ENCODE measurements around the gene TPM1. TPM values are rescaled to one million over a fixed set of nuclear protein-coding genes. Genes with fewer than 3 reads are reported as not detected.

The TPM1 gene
- total RNA-seq, 2 donors from 2014 or later = 564 to 629 TPM

GRCh38 chr15:63048776-63049665 lies 6.5 kb downstream of the TPM1 start:
- peak; percentile 53 for DNase-seq (ENCODE audit: low spot score)
- TF ChIP-seq POLR2AphosphoS5 (IDR thresholded peaks at IDR 0.05) (peak; percentile 57), POLR2A (IDR thresholded peaks at IDR 0.05) (no peak), CTCF (IDR thresholded peaks at IDR 0.05) (no peak)
- intact Hi-C loops (cut with DNase I) = loop anchor here (2.0 kb wide), 1 partner anchor 44 kb away; no protein-coding TSS in a partner anchor
- peak overlapping the region; percentile 63 to 86 for H3K4me3 ChIP-seq
- H3K36me3 ChIP-seq = no peaks in the 10 kb centered on the region
- WGBS = 1% methylated on average over 35 of the region's 38 CpGs
- peak overlapping the region; percentile 91 to 95 for H3K27ac ChIP-seq
- no peaks in the 10 kb centered on the region for H3K9me3 ChIP-seq
- H3K4me1 ChIP-seq (replicated peaks) = peaks cover 36% of the 10 kb centered on the region
- no peaks in the 10 kb centered on the region for H3K27me3 ChIP-seq (replicated peaks; ENCODE audit: insufficient read depth)

GRCh38 chr15:63049783-63050371 lies 7.3 kb downstream of the TPM1 start:
- peaks cover 43% of the 10 kb centered on the region for H3K4me1 ChIP-seq (replicated peaks)

GRCh38 chr15:63050731-63051155 lies 8.2 kb downstream of the TPM1 start:
- peaks cover 50% of the 10 kb centered on the region for H3K4me1 ChIP-seq (replicated peaks)
- peak overlapping the region in 1 of 2 donors; percentile 86 for H3K4me3 ChIP-seq

More at GRCh38 chr15:63049783-63050371, 7.3 kb downstream of the TPM1 start:
- H3K9me3 ChIP-seq = no peaks in the 10 kb centered on the region
- no peaks in the 10 kb centered on the region for H3K36me3 ChIP-seq
- no peak for DNase-seq (ENCODE audit: low spot score)
- H3K27me3 ChIP-seq (replicated peaks; ENCODE audit: insufficient read depth) = no peaks in the 10 kb centered on the region
- intact Hi-C loops (cut with DNase I) = loop anchor here (2.0 kb wide), 1 partner anchor 43 kb away; no protein-coding TSS in a partner anchor
- no peak for TF ChIP-seq CTCF (IDR thresholded peaks at IDR 0.05)
- TF ChIP-seq POLR2A (IDR thresholded peaks at IDR 0.05) = no peak
- no peak for TF ChIP-seq POLR2AphosphoS5 (IDR thresholded peaks at IDR 0.05)
- H3K4me3 ChIP-seq = peak overlapping the region; percentile 63 to 86
- H3K27ac ChIP-seq = peak overlapping the region; percentile 91 to 95
- 55% methylated on average over 8 of the region's 8 CpGs for WGBS

GRCh38 chr15:63051156-63052066 lies 8.9 kb downstream of the TPM1 start:
- peak overlapping the region; percentile 91 to 95 for H3K27ac ChIP-seq
- intact Hi-C loops (cut with DNase I) = no loop called here
- peak overlapping the region in 1 of 2 donors; percentile 86 for H3K4me3 ChIP-seq
- no peaks in the 10 kb centered on the region for H3K36me3 ChIP-seq
- H3K9me3 ChIP-seq = no peaks in the 10 kb centered on the region
- peaks cover 53% of the 10 kb centered on the region for H3K4me1 ChIP-seq (replicated peaks)
- WGBS = 39% methylated on average over 5 of the region's 5 CpGs
- no peak for DNase-seq (ENCODE audit: low spot score)
- H3K27me3 ChIP-seq (replicated peaks; ENCODE audit: insufficient read depth) = no peaks in the 10 kb centered on the region
- TF ChIP-seq POLR2A (IDR thresholded peaks at IDR 0.05) (no peak), CTCF (IDR thresholded peaks at IDR 0.05) (no peak), POLR2AphosphoS5 (IDR thresholded peaks at IDR 0.05) (peak; percentile 42)

More at GRCh38 chr15:63050731-63051155, 8.2 kb downstream of the TPM1 start:
- intact Hi-C loops (cut with DNase I) = no loop called here
- no peaks in the 10 kb centered on the region for H3K36me3 ChIP-seq
- TF ChIP-seq CTCF (IDR thresholded peaks at IDR 0.05) (no peak), POLR2A (IDR thresholded peaks at IDR 0.05) (no peak), POLR2AphosphoS5 (IDR thresholded peaks at IDR 0.05) (peak; percentile 42)
- no peaks in the 10 kb centered on the region for H3K9me3 ChIP-seq
- peak overlapping the region; percentile 91 to 95 for H3K27ac ChIP-seq
- DNase-seq (ENCODE audit: low spot score) = no peak
- no peaks in the 10 kb centered on the region for H3K27me3 ChIP-seq (replicated peaks; ENCODE audit: insufficient read depth)

All from prostate gland (tissue), 2 donors.